BE2C (cell line): ENCODE measurements around the gene BTN1A1.

ENCODE experiments used
- DNase-seq: peaks from one replicate; pipeline ENCODE4 v3.0.0-alpha.2; 2020
- H3K27me3 ChIP-seq: fragments of 250-450 bp; sonication (Bioruptor Pico); 2 replicates; pipeline ENCODE4 v1.5.1; 2020; ENCODE audit warnings: mild to moderate bottlenecking
- H3K36me3 ChIP-seq: fragments of 250-450 bp; sonication (Bioruptor Pico); 2 replicates; pipeline ENCODE4 v1.5.1; 2020; ENCODE audit warnings: mild to moderate bottlenecking
- H3K4me1 ChIP-seq: fragments of 250-450 bp; sonication (Bioruptor Pico); 2 replicates; pipeline ENCODE4 v1.5.1; 2020
- H3K4me3 ChIP-seq: 2 replicates; pipeline ENCODE4 v1.5.1; 2011; ENCODE audit warnings: low read depth, low read length
- H3K9me3 ChIP-seq: fragments of 250-450 bp; sonication (Bioruptor Pico); 2 replicates; pipeline ENCODE4 v1.5.1; 2020
- CTCF ChIP-seq: IDR thresholded peaks from 2 replicates; pipeline ENCODE4 v1.5.1; 2012; ENCODE audit warnings: mild to moderate bottlenecking, low read depth, low read length

The BTN1A1 gene

GRCh38 chr6:26474439-26474881 is 25.6 kb upstream of the BTN1A1 start:
- Histone ChIP-seq H3K4me3 (peak overlapping the region; percentile 77), H3K4me1 (peaks cover 6% of the 10 kb centered on the region; the same call in 1 of the 2 replicates)

GRCh38 chr6:26475823-26476729 is 24.0 kb upstream of the BTN1A1 start:
- no peak for DNase-seq
- no peak overlapping the region for H3K4me3 ChIP-seq
- peaks cover 6% of the 10 kb centered on the region; the same call in 1 of the 2 replicates for H3K4me1 ChIP-seq

More at GRCh38 chr6:26474439-26474881, 25.6 kb upstream of the BTN1A1 start:
- TF ChIP-seq CTCF, result no peak
- no peaks in the 10 kb centered on the region for H3K27me3 ChIP-seq
- DNase-seq, result no peak
- H3K36me3 ChIP-seq, result no peaks in the 10 kb centered on the region
- H3K9me3 ChIP-seq, result no peaks in the 10 kb centered on the region; the same call in 1 of the 2 replicates

GRCh38 chr6:26476896-26477295 is 23.2 kb upstream of the BTN1A1 start:
- no peak for TF ChIP-seq CTCF
- Histone ChIP-seq H3K4me3 (no peak overlapping the region), H3K36me3 (no peaks in the 10 kb centered on the region), H3K9me3 (no peaks in the 10 kb centered on the region; the same call in 1 of the 2 replicates), H3K27me3 (no peaks in the 10 kb centered on the region), H3K4me1 (peaks cover 6% of the 10 kb centered on the region; the same call in 1 of the 2 replicates)
- DNase-seq, result no peak

More at GRCh38 chr6:26475823-26476729, 24.0 kb upstream of the BTN1A1 start:
- Histone ChIP-seq H3K36me3 (no peaks in the 10 kb centered on the region), H3K27me3 (no peaks in the 10 kb centered on the region), H3K9me3 (no peaks in the 10 kb centered on the region; the same call in 1 of the 2 replicates)
- TF ChIP-seq CTCF, result no peak

GRCh38 chr6:26477426-26477825 is 22.7 kb upstream of the BTN1A1 start:
- no peak for TF ChIP-seq CTCF
- no peaks in the 10 kb centered on the region for H3K36me3 ChIP-seq
- peak; percentile 18 for DNase-seq
- no peaks in the 10 kb centered on the region for H3K27me3 ChIP-seq
- no peaks in the 10 kb centered on the region; the same call in 1 of the 2 replicates for H3K9me3 ChIP-seq
- peaks cover 6% of the 10 kb centered on the region; the same call in 1 of the 2 replicates for H3K4me1 ChIP-seq
- H3K4me3 ChIP-seq, result no peak overlapping the region

- Histone ChIP-seq H3K36me3 (no peaks in the 10 kb centered on the region), H3K4me3 (no peak overlapping the region), H3K4me1 (peaks cover 6% of the 10 kb centered on the region; the same call in 1 of the 2 replicates), H3K27me3 (no peaks in the 10 kb centered on the region), H3K9me3 (no peaks in the 10 kb centered on the region; the same call in 1 of the 2 replicates)
- TF ChIP-seq CTCF, result no peak
- DNase-seq, result no peak
Observed at GRCh38 chr6:26478100-26478984, 21.8 kb upstream of the BTN1A1 start.
